HUDEP-2 (cell line): ENCODE measurements around the gene NMUR2.

Source experiments
- DNase-seq, 76 experiments: peaks; one replicate each; lab custom pipeline; 2025; ENCODE audit not compliant: unreplicated experiment in 76 of 76; lab: John Stamatoyannopoulos, UW

NMUR2 gene

DNA sequence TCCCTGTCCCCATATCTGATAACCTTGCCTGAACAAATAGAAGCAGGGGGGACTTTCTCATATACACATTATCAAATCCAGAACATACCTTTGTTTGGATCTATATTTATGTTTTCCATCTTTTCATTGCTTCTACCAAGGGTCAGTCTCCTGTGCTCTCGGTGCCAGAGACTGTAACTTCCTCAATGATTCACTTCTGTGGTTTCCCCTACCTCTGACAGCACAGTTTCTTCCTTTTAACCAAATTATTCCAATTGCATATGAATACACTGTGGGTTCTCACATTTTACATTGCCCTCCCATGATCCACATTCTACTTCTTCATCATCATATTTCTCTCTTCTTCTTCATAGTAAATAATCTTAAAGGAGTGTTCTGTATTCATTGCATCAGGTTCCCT, 32.2 kb downstream of the NMUR2 start:
- DNase-seq, result no peak

DNA sequence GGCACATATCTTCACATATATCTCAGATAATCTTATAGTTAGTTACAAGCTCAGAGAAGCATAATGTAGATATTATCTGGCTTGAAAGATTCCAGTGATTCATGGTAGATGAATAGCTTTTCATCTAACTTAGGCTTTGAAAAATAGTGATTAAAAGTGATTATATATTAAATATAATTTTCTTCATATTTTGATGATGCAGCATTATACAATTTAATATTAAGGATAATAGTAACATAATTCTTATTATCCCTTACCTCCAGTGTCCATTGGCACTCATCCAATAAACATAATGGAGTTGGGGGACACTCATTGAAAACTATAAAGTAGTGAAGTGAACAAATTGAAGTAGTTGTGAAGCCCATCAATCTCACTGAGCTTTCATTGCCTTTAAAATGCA, 35.8 kb downstream of the NMUR2 start:
- DNase-seq, result no peak

DNA sequence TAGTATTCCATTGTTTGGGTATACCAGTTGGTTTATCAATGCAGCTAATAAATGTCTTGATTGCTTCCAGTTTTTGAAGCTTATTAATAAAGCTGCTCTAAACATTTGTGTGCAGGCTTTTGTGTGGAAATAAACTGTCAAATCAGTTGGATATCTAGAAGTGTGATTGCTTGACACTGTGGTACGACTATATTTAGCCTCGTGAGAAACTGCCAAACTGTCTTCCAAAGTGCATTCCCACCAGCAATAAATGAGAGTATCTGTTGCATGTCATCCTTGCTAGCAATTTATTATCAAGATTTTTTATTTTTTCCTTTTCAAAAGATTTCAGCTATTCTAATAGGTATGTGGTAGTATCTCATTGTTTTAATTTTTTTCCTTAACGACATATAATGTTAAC, 37.5 kb downstream of the NMUR2 start:
- no peak for DNase-seq

DNA sequence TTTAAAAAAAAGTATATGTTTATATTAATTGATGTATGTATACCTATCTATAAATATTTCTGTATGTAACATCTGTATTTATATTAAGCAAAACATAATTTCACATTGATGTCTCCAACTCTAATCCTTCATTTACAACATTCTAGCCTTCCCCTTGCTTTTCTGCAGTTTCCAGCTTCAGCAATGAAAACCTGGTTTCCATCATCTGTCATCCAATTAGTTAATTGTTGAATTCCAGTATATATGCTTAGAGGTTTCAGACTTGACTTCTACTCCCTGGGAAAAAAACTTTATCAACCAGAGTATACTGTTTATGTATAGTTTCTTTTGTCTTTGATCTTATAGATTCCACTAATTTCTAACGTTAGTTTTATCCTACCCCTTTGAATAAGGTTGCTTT, 38.4 kb downstream of the NMUR2 start:
- no peak for DNase-seq

DNA sequence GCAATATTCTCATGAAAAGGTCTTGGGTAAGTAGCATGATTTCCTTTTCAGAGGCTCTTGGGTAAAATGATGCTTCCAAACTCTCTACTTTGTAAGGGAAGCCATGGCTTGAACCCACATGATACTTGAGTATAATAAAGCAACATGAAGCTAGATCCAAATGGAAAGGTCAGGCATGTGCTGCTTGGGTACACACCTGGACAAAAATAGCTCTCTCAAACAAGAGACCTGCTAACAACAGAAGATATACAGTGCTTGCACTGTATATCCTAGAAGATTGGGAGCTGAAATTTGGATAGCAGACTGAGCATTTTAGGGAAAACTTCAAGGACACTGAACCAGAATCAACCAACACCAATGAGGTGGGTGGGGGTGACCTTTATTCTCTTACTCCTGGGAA, 40.2 kb downstream of the NMUR2 start:
- no peak for DNase-seq

DNA sequence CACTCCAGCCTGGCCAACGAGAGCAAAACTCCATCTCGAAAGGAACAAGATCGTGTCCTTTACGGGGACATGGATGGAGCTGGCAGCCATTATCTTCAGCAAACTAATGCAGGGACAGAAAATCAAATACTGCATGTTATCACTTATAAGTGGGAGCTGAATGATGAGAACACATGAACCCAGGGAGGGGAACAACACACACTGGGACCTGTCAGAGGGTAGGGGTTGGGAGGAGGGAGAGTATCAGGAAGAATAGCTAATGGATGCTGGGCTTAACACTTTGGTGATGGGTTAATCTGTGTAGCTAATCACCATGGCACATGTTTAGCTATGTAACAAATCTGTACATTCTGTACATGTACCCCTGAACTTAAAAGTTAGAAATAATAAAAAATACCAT, 40.9 kb downstream of the NMUR2 start:
- no peak for DNase-seq

DNA sequence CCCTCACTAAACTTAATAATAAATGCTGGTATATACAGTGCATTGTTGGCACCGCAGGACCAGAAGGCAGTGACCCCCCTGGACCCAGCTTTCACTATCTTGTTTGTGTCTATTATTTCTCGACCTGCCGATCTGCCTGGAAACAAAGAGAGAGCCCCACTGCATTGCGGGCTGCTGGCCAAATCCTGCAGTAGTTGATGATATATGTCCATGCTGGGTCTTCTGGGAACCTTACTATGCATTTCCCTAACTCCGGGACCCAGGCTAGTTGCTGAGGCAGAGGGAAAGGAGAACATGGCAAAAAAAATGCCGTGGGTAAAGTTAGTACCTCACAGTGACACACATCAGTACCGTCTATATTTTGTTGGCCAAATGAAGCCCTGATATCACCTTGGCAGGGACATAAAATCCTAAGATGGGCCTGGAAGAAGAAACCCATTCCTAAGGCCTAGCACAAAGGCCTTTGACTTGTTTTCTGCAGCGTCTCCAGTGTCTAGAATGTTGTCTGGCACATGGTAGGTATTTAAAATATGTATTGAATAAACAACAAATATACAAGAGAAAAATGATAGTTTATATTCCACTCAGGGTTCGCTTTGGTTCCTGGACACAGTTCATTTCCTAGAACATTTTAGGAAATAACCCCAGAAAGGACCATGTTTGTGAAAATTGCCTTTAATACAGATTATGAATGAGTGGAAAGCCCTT, 46.1 kb downstream of the NMUR2 start:
- no peak for DNase-seq

DNA sequence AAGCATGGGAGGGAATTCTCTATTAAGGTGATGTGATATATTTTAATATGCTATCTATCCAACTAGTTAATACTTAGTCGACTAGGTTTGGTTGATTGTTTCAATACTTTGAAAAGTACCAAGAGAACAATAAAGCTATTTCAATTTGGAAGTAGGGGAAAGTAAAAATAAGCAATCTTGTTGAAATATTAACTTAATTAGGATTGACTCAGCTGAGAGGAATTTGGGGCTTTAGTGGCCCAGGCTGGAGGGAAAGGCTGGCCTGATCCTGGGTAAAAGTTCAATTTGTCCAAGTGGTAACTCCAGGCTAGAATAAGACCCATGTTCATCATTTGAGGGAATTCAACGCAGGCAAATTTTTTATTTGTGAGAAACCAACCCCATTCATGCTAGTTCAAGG, 48.6 kb downstream of the NMUR2 start:
- DNase-seq, result no peak

DNA sequence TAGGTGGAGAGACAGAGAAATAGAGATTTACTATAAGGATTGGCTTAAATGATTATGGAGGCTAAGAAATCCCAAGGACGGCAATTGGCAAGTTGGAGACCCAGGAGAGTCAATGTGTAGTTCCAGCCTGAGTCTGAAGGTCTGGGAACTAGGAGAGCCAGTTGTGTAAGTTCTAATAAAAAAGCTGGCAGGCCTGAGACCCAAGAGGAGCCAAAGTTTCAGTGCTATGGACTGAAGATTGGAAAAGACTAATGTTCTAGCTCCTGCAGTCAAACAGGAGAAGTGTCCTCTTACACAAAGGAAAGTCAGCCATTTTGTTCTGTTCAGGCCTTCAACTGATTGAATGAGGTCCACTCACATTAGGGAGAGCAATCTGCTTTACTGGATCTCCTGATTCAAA, 50.0 kb downstream of the NMUR2 start:
- no peak for DNase-seq

DNA sequence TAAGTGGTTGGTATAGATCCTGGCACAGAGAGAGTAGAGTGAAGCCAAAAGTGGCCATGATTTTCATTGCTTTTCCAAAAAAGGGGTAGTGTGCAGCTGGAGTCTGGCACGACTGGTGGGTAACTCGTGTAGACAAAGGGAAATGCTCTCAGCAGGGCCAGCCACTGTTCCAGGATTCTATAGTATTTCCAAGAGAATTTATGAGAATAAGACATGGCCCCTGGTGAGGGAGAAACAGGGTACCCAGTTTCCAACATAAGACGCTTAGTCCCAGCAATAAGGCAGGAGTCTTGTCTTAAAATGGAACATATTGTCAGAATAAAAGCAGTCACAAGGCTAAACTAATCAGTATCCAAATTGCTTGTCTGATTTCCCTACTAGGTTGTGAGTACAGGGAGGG, 52.1 kb downstream of the NMUR2 start:
- DNase-seq, result no peak

DNA sequence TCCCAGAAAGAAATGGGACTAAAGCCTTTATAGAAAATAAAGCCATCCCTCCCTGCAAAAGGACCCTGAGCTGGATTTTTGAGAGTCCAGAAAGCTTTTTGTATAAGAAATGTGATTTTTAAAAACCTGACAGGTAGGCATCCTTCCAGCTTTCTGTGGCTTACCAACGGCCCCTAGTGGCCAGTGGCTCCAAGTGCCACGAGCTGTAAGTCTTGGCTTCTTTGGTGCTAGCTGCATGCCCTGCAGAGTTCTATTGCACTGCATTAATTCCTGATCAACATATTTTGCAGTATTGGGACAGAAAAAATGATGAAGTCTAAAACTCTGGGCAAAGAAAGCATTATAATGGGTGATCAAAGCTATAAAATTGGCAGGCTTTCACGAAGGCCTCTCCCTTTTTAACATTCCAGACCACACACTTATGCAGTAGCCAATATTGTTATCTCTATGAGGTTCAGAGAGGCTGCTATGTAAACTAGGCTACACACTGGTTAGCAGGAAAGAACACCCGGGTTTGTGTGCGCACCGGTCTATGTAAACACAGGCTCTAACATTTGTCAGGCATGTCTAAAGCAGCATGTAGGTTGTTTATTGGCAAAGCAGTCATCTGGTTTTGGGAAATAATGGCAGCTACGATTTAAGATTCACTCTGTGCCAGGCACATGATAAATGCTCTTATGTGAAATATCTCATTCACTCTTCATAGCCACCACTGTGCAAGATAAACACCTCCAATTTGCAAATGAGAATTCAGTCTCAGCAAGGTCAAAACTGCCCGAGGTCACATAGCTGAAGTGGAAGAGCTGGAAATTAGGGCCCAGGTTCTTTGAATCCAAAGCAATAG, 55.2 kb downstream of the NMUR2 start:
- peak in 15 of 76 experiments; percentile 0 to 36 (median 6) for DNase-seq
